Activated CD4-positive, alpha-beta memory T cell treated with anti-CD3 and anti-CD28 coated beads, Interleukin-2, amount 10 ng/mL, durations not matched to agents 7 days and 5 days (primary cell): Measurements from ENCODE around the gene MRPL27. TPM values are rescaled to one million over a fixed set of nuclear protein-coding genes. Genes with fewer than 3 reads are reported as not detected.
A peak's percentile ranks its signal among the peaks of the same experiment; 100 is the strongest.
"Not testable (repeated sequence)": the region's sequence is repeated elsewhere in the genome, so short reads cannot be mapped to it uniquely, and the experiment has no call there.

Source experiments
- CTCF ChIA-PET: fragments of 350-600 bp; sonication (Branson Sonifier 250); formaldehyde crosslinking; loops from one replicate; lab custom pipeline; 2021; ENCODE audit warnings: antibody characterized with exemption, inconsistent platforms; lab: Charles Lee
- POLR2A ChIA-PET: fragments of 350-600 bp; sonication (Branson Sonifier 250); formaldehyde crosslinking; loops from one replicate; lab custom pipeline; 2021; ENCODE audit warnings: antibody characterized with exemption; lab: Charles Lee
- DNase-seq: peaks from one replicate; pipeline ENCODE4 v3.0.0-alpha.2; 2020
- H3K27ac Mint-ChIP-seq: one replicate; pipeline ENCODE4 v1.8.0; 2021; ENCODE audit warnings: mild to moderate bottlenecking, mixed read lengths
- H3K27me3 Mint-ChIP-seq: one replicate; pipeline ENCODE4 v1.8.0; 2021; ENCODE audit warnings: mixed read lengths
- H3K36me3 Mint-ChIP-seq: one replicate; pipeline ENCODE4 v1.8.0; 2021; ENCODE audit warnings: low read depth, mixed read lengths
- H3K4me1 Mint-ChIP-seq: one replicate; pipeline ENCODE4 v1.8.0; 2021; ENCODE audit warnings: mixed read lengths
- H3K4me3 Mint-ChIP-seq: one replicate; pipeline ENCODE4 v1.8.0; 2021; ENCODE audit warnings: mild to moderate bottlenecking, mixed read lengths
- H3K9me3 Mint-ChIP-seq: one replicate; pipeline ENCODE4 v1.8.0; 2021; ENCODE audit warnings: mixed read lengths
- total RNA-seq, 2 experiments: library from RNA; stranded (reverse); gene quantifications; one replicate each; pipeline ENCODE4 v1.2.3, GENCODE V29; 2021

MRPL27 gene
- total RNA-seq, 2 experiments from 2014 or later: 56.5 to 57.5 TPM

GRCh38 chr17:50398672-50399071 lies 25.7 kb upstream of the MRPL27 start:
- POLR2A ChIA-PET: interaction anchor here (3.0 to 6.4 kb wide), 5 partner anchors 8 to 52 kb away, joined by 22 to 142 read pairs (median 55); partner anchors contain the start of genes EME1, MRPL27 and XYLT2
- not testable (repeated sequence) for H3K27ac Mint-ChIP-seq

GRCh38 chr17:50397919-50398285 lies 24.9 kb upstream of the MRPL27 start:
- ChIA-PET POLR2A (interaction anchor here (0.8 to 6.4 kb wide), 17 partner anchors 9 to 324 kb away, joined by 3 to 142 read pairs (median 10); partner anchors contain the start of genes ACSF2, EME1, MRPL27 and XYLT2), CTCF (interaction anchor here (0.8 to 3.8 kb wide), 35 partner anchors 9 to 197 kb away, joined by 3 to 75 read pairs (median 9); partner anchors contain the start of genes ACSF2, CHAD, COL1A1 and EME1)
- H3K27ac Mint-ChIP-seq: peak overlapping the region; percentile 67
- peaks cover 30% of the 10 kb centered on the region for H3K36me3 Mint-ChIP-seq
- H3K27me3 Mint-ChIP-seq: peaks cover 2% of the 10 kb centered on the region
- peaks cover 2% of the 10 kb centered on the region for H3K9me3 Mint-ChIP-seq
- H3K4me3 Mint-ChIP-seq: peak overlapping the region; percentile 82
- peaks cover 30% of the 10 kb centered on the region for H3K4me1 Mint-ChIP-seq
- DNase-seq: no peak

More at GRCh38 chr17:50398672-50399071, 25.7 kb upstream of the MRPL27 start:
- H3K27me3 Mint-ChIP-seq, DNase-seq, H3K9me3 Mint-ChIP-seq, H3K4me3 Mint-ChIP-seq: not testable (repeated sequence)
- H3K36me3 Mint-ChIP-seq: peaks cover 22% of the 10 kb centered on the region
- CTCF ChIA-PET: interaction anchor here (1.0 to 3.8 kb wide), 9 partner anchors 13 to 193 kb away, joined by 3 to 75 read pairs (median 26); partner anchors contain the start of genes ACSF2, EME1, MRPL27 and RSAD1
- H3K4me1 Mint-ChIP-seq: peaks cover 28% of the 10 kb centered on the region

GRCh38 chr17:50397111-50397918 lies 24.3 kb upstream of the MRPL27 start, which contains the start of gene LRRC59:
LRRC59 (minus strand) TSS chr17:50397523; CDS start chr17:50397317, 206 bp downstream.
- Mint-ChIP-seq H3K4me3 (peak within 1 kb of the TSS; percentile 82), H3K27me3 (no peaks in the 10 kb centered on the region), H3K4me1 (peaks cover 30% of the 10 kb centered on the region), H3K27ac (peak within 1 kb of the TSS; percentile 88), H3K9me3 (peaks cover 2% of the 10 kb centered on the region), H3K36me3 (peaks cover 36% of the 10 kb centered on the region)
- POLR2A ChIA-PET: interaction anchor here (0.7 to 6.4 kb wide), 23 partner anchors 8 to 324 kb away, joined by 3 to 142 read pairs (median 5); partner anchors contain the start of genes ACSF2, EME1, MRPL27 and XYLT2
- CTCF ChIA-PET: interaction anchor here (0.6 to 3.8 kb wide), 45 partner anchors 8 to 598 kb away, joined by 3 to 75 read pairs (median 7); partner anchors contain the start of genes ACSF2, CHAD, COL1A1 and EME1
- peak; percentile 93 for DNase-seq

- Mint-ChIP-seq H3K36me3 (peaks cover 40% of the 10 kb centered on the region), H3K27ac (peak overlapping the region; percentile 88), H3K4me1 (peaks cover 30% of the 10 kb centered on the region), H3K27me3 (no peaks in the 10 kb centered on the region), H3K9me3 (peaks cover 2% of the 10 kb centered on the region), H3K4me3 (peak overlapping the region; percentile 82)
- ChIA-PET POLR2A (interaction anchor here (0.6 to 6.4 kb wide), 20 partner anchors 8 to 725 kb away, joined by 3 to 142 read pairs (median 6); partner anchors contain the start of genes ACSF2, EME1, MRPL27 and XYLT2), CTCF (interaction anchor here (0.6 to 3.8 kb wide), 45 partner anchors 8 to 598 kb away, joined by 3 to 75 read pairs (median 7); partner anchors contain the start of genes ACSF2, CHAD, COL1A1 and EME1)
- DNase-seq: peak; percentile 26
Observed at GRCh38 chr17:50396261-50397110, 23.5 kb upstream of the MRPL27 start.

GRCh38 chr17:50394711-50395110 lies 21.7 kb upstream of the MRPL27 start:
- Mint-ChIP-seq H3K4me1 (peaks cover 30% of the 10 kb centered on the region), H3K27me3 (no peaks in the 10 kb centered on the region), H3K27ac (peak overlapping the region; percentile 15), H3K4me3 (peak overlapping the region; percentile 82), H3K9me3 (peaks cover 2% of the 10 kb centered on the region), H3K36me3 (peaks cover 52% of the 10 kb centered on the region)
- ChIA-PET CTCF (interaction anchor here (1.5 to 2.9 kb wide), 2 partner anchors 26 to 33 kb away, joined by 3 to 9 read pairs; no protein-coding TSS in a partner anchor), POLR2A (interaction anchor here (6.2 to 6.4 kb wide), 2 partner anchors 24 to 31 kb away, joined by 55 to 142 read pairs; partner anchors contain the start of genes EME1 and MRPL27)
- no peak for DNase-seq

GRCh38 chr17:50393700-50394099 lies 20.7 kb upstream of the MRPL27 start:
- DNase-seq: no peak
- Mint-ChIP-seq H3K4me1 (peaks cover 30% of the 10 kb centered on the region), H3K27ac (no peak overlapping the region), H3K36me3 (peaks cover 61% of the 10 kb centered on the region), H3K27me3 (no peaks in the 10 kb centered on the region), H3K4me3 (no peak overlapping the region), H3K9me3 (no peaks in the 10 kb centered on the region)
- ChIA-PET CTCF (interaction anchor here (1.5 to 2.9 kb wide), 2 partner anchors 27 to 32 kb away, joined by 3 to 9 read pairs; no protein-coding TSS in a partner anchor), POLR2A (interaction anchor here (1.0 to 6.4 kb wide), 4 partner anchors 13 to 31 kb away, joined by 3 to 142 read pairs (median 29); partner anchors contain the start of genes EME1 and MRPL27)

- Mint-ChIP-seq H3K9me3 (no peaks in the 10 kb centered on the region), H3K27ac (no peak overlapping the region), H3K4me1 (peaks cover 28% of the 10 kb centered on the region), H3K36me3 (peaks cover 72% of the 10 kb centered on the region), H3K27me3 (no peaks in the 10 kb centered on the region), H3K4me3 (no peak overlapping the region)
- CTCF ChIA-PET: interaction anchor here (2.9 kb wide), 1 partner anchor 30 kb away, joined by 9 read pairs; no protein-coding TSS in a partner anchor
- no peak for DNase-seq
- POLR2A ChIA-PET: interaction anchor here (0.7 to 2.7 kb wide), 4 partner anchors 11 to 33 kb away, joined by 3 to 21 read pairs (median 3); partner anchors contain the start of genes EME1 and MRPL27
Observed at GRCh38 chr17:50392621-50393020, 19.6 kb upstream of the MRPL27 start.

GRCh38 chr17:50389534-50389933 lies 16.6 kb upstream of the MRPL27 start:
- no peak overlapping the region for H3K4me3 Mint-ChIP-seq
- no peaks in the 10 kb centered on the region for H3K9me3 Mint-ChIP-seq
- H3K27me3 Mint-ChIP-seq: no peaks in the 10 kb centered on the region
- ChIA-PET CTCF (interaction anchor here (0.5 to 1.7 kb wide), 2 partner anchors 8 to 1417 kb away, joined by 3 to 13 read pairs; partner anchors contain the start of gene LRRC59), POLR2A (interaction anchor here (1.2 to 1.7 kb wide), 3 partner anchors 8 to 10 kb away, joined by 4 to 7 read pairs (median 5); no protein-coding TSS in a partner anchor)
- no peak for DNase-seq
- H3K4me1 Mint-ChIP-seq: peaks cover 9% of the 10 kb centered on the region
- H3K36me3 Mint-ChIP-seq: peaks cover 88% of the 10 kb centered on the region
- H3K27ac Mint-ChIP-seq: no peak overlapping the region

GRCh38 chr17:50388728-50389127 lies 15.7 kb upstream of the MRPL27 start:
- peaks cover 2% of the 10 kb centered on the region for H3K4me1 Mint-ChIP-seq
- H3K27me3 Mint-ChIP-seq: no peaks in the 10 kb centered on the region
- H3K27ac Mint-ChIP-seq: no peak overlapping the region
- H3K36me3 Mint-ChIP-seq: peaks cover 86% of the 10 kb centered on the region
- no peak for DNase-seq
- no peaks in the 10 kb centered on the region for H3K9me3 Mint-ChIP-seq
- no peak overlapping the region for H3K4me3 Mint-ChIP-seq
- POLR2A ChIA-PET: interaction anchor here (1.0 to 1.6 kb wide), 4 partner anchors 8 to 12 kb away, joined by 3 to 5 read pairs (median 4); no protein-coding TSS in a partner anchor
- CTCF ChIA-PET: interaction anchor here (1.7 kb wide), 1 partner anchor 9 kb away, joined by 13 read pairs; the partner anchor contains the start of gene LRRC59

GRCh38 chr17:50386510-50386909 lies 13.5 kb upstream of the MRPL27 start:
- Mint-ChIP-seq H3K27ac (no peak overlapping the region), H3K9me3 (no peaks in the 10 kb centered on the region), H3K4me1 (no peaks in the 10 kb centered on the region), H3K27me3 (no peaks in the 10 kb centered on the region), H3K36me3 (peaks cover 89% of the 10 kb centered on the region), H3K4me3 (no peak overlapping the region)
- ChIA-PET CTCF (interaction anchor here (3.1 to 4.7 kb wide), 2 partner anchors 11 to 24 kb away, joined by 10 to 37 read pairs; partner anchors contain the start of gene LRRC59), POLR2A (interaction anchor here (1.2 to 1.3 kb wide), 3 partner anchors 12 to 21 kb away, joined by 3 to 5 read pairs (median 4); partner anchors contain the start of genes EME1 and MRPL27)
- DNase-seq: no peak

GRCh38 chr17:50382931-50383330 lies 9.9 kb upstream of the MRPL27 start:
- H3K36me3 Mint-ChIP-seq: peaks cover 91% of the 10 kb centered on the region
- H3K4me3 Mint-ChIP-seq: no peak overlapping the region
- ChIA-PET CTCF (interaction anchor here (1.1 to 3.9 kb wide), 3 partner anchors 8 to 21 kb away, joined by 3 to 16 read pairs (median 8); partner anchors contain the start of gene LRRC59), POLR2A (interaction anchor here (4.3 to 8.0 kb wide), 2 partner anchors 10 to 14 kb away, joined by 26 to 44 read pairs; partner anchors contain the start of genes EME1, LRRC59 and MRPL27)
- no peaks in the 10 kb centered on the region for H3K9me3 Mint-ChIP-seq
- no peaks in the 10 kb centered on the region for H3K4me1 Mint-ChIP-seq
- H3K27me3 Mint-ChIP-seq: no peaks in the 10 kb centered on the region
- no peak for DNase-seq
- H3K27ac Mint-ChIP-seq: no peak overlapping the region
